MM.1S (cell line): ENCODE results near the gene SH3RF3.

Source experiments
- CTCF ChIP-seq: fragments of 300-600 bp; sonication (generic); IDR thresholded peaks from 2 replicates; pipeline ENCODE4 v1.5.1; 2016; ENCODE audit warnings: antibody characterized with exemption, low read length, mixed read lengths
- EZH2 ChIP-seq: fragments of 300-600 bp; sonication (generic); optimal IDR thresholded peaks from 2 replicates; pipeline ENCODE3; 2017; ENCODE audit warnings: low read depth, mild to moderate bottlenecking, antibody characterized with exemption, low read length, mixed read lengths

- no peak for TF ChIP-seq CTCF
- TF ChIP-seq EZH2 = no peak
Measured at GRCh38 chr2:109270505-109271312, 141.7 kb downstream of the SH3RF3 start.
